Activated CD4-positive, alpha-beta T cell treated with anti-CD3 and anti-CD28 coated beads, Interleukin-2, amount 10 ng/mL, durations not matched to agents 24 days and 14 days (primary cell): ENCODE measurements around the gene MROH2A. TPM values are rescaled to one million over a fixed set of nuclear protein-coding genes. Genes with fewer than 3 reads are reported as not detected.
A peak's percentile ranks its signal among the peaks of the same experiment; 100 is the strongest.
"Not testable (repeated sequence)": the region's sequence is repeated elsewhere in the genome, so short reads cannot be mapped to it uniquely, and the experiment has no call there.

ENCODE experiments used
- DNase-seq: peaks from one replicate; pipeline ENCODE4 v3.0.0; 2022
- H3K27ac Mint-ChIP-seq: one replicate; pipeline ENCODE4 v1.8.0; 2022; ENCODE audit warnings: mild to moderate bottlenecking, mixed read lengths
- H3K27me3 Mint-ChIP-seq: one replicate; pipeline ENCODE4 v1.8.0; 2022; ENCODE audit warnings: mixed read lengths
- H3K36me3 Mint-ChIP-seq: one replicate; pipeline ENCODE4 v1.8.0; 2022; ENCODE audit warnings: low read depth, mild to moderate bottlenecking, mixed read lengths
- H3K4me1 Mint-ChIP-seq: one replicate; pipeline ENCODE4 v1.8.0; 2021; ENCODE audit warnings: mixed read lengths
- H3K4me3 Mint-ChIP-seq: one replicate; pipeline ENCODE4 v1.8.0; 2022; ENCODE audit warnings: mild to moderate bottlenecking, moderate library complexity, mixed read lengths
- H3K9me3 Mint-ChIP-seq: one replicate; pipeline ENCODE4 v1.8.0; 2021; ENCODE audit warnings: mixed read lengths
- intact Hi-C: fragments of 100-400 bp; cut with micrococcal nuclease; formaldehyde crosslinking; loops from one replicate; pipeline ENCODE4 v1.15.1; 2023
- total RNA-seq: library from RNA; stranded (reverse); gene quantifications from 2 replicates; pipeline ENCODE4 v1.2.3, GENCODE V29; 2022

MROH2A gene
- total RNA-seq, 1 donor from 2014 or later: not detected

GRCh38 chr2:233867993-233868532 lies 89.9 kb downstream of the MROH2A start, which contains the start of gene MSL3B:
Gene MSL3B, minus strand, starts transcription at chr2:233868386.
- Mint-ChIP-seq H3K4me3 (peak within 1 kb of the TSS; percentile 86), H3K27ac (peak within 1 kb of the TSS; percentile 87), H3K27me3 (peaks cover 27% of the 10 kb centered on the region), H3K9me3 (peaks cover 6% of the 10 kb centered on the region), H3K4me1 (peaks cover 17% of the 10 kb centered on the region), H3K36me3 (peaks cover 29% of the 10 kb centered on the region)
- DNase-seq: peak; percentile 90
- intact Hi-C loops: loop anchor here (1.0 kb wide), 1 partner anchor 14 kb away; the partner anchor contains the start of gene HJURP

GRCh38 chr2:233871432-233871831 lies 93.3 kb downstream of the MROH2A start:
- peaks cover 6% of the 10 kb centered on the region for H3K9me3 Mint-ChIP-seq
- intact Hi-C loops: no loop called here

GRCh38 chr2:233872125-233872524 lies 94.0 kb downstream of the MROH2A start:
- H3K36me3 Mint-ChIP-seq, DNase-seq, H3K27ac Mint-ChIP-seq, H3K4me1 Mint-ChIP-seq, H3K4me3 Mint-ChIP-seq, H3K9me3 Mint-ChIP-seq, intact Hi-C loops: not testable (repeated sequence)
- peaks cover 41% of the 10 kb centered on the region for H3K27me3 Mint-ChIP-seq

More at GRCh38 chr2:233871432-233871831, 93.3 kb downstream of the MROH2A start:
- Mint-ChIP-seq H3K27me3 (peaks cover 41% of the 10 kb centered on the region), H3K4me1 (peaks cover 10% of the 10 kb centered on the region), H3K4me3 (no peak overlapping the region), H3K27ac (no peak overlapping the region), H3K36me3 (peaks cover 13% of the 10 kb centered on the region)
- no peak for DNase-seq

GRCh38 chr2:233882353-233882752 lies 104.2 kb downstream of the MROH2A start:
- intact Hi-C loops: no loop called here
- Mint-ChIP-seq H3K4me1 (no peaks in the 10 kb centered on the region), H3K9me3 (peaks cover 30% of the 10 kb centered on the region), H3K27ac (no peak overlapping the region), H3K4me3 (no peak overlapping the region), H3K36me3 (no peaks in the 10 kb centered on the region), H3K27me3 (peaks cover 14% of the 10 kb centered on the region)
- DNase-seq: no peak

Other genes with a start within 250 kb of the MROH2A start
- gene USP40, start 211.5 kb upstream of the MROH2A start, total RNA-seq: 11.3 and 12.8 TPM in 2 replicates
- not detected in 2 replicates for gene UGT1A8, start 160.7 kb upstream of the MROH2A start, total RNA-seq
- gene UGT1A10, start 141.9 kb upstream of the MROH2A start, total RNA-seq: not detected in 2 replicates
- gene UGT1A9, start 106.4 kb upstream of the MROH2A start, total RNA-seq: not detected in 2 replicates
- not detected in 2 replicates for gene UGT1A7, start 96.4 kb upstream of the MROH2A start, total RNA-seq
- gene UGT1A6, start 85.4 kb upstream of the MROH2A start, total RNA-seq: not detected in 2 replicates
- gene UGT1A5, start 65.4 kb upstream of the MROH2A start, total RNA-seq: not detected in 2 replicates
- gene UGT1A4, start 59.6 kb upstream of the MROH2A start, total RNA-seq: not detected in 2 replicates
- not detected in 2 replicates for gene UGT1A3, start 49.3 kb upstream of the MROH2A start, total RNA-seq
- gene UGT1A1, start 18.1 kb upstream of the MROH2A start, total RNA-seq: not detected in 2 replicates
- gene HJURP, start 76.2 kb downstream of the MROH2A start, total RNA-seq: 41.5 and 45.6 TPM in 2 replicates
- not detected in 2 replicates for gene TRPM8, start 139.0 kb downstream of the MROH2A start, total RNA-seq